Umbilical cord (tissue), 2 donors: ENCODE results near the gene DTNB. TPM values are rescaled to one million over a fixed set of nuclear protein-coding genes. Genes with fewer than 3 reads are reported as not detected.
"Not testable (repeated sequence)": the region's sequence is repeated elsewhere in the genome, so short reads cannot be mapped to it uniquely, and the experiment has no call there.

Source experiments
- DNase-seq: peaks from one replicate; pipeline ENCODE4 v3.0.0-alpha.2; 2015; ENCODE audit warnings: low spot score
- total RNA-seq: library from RNA; depleted of rRNA; stranded (reverse); fragments of >200 nt; gene quantifications from one replicate; pipeline ENCODE4 v1.2.3, GENCODE V29; 2014; ENCODE audit warnings: low replicate concordance; ENCODE audit not compliant: insufficient read depth

Gene DTNB
- total RNA-seq, 1 donor from 2014 or later: 55.4 TPM

- no peak for DNase-seq
Measured at GRCh38 chr2:25632396-25632795, 41.0 kb downstream of the DTNB start.

- DNase-seq: no peak
Measured at GRCh38 chr2:25624635-25625034, 48.7 kb downstream of the DTNB start.

- no peak for DNase-seq
Measured at GRCh38 chr2:25623361-25623760, 50.0 kb downstream of the DTNB start.

- no peak for DNase-seq
Measured at GRCh38 chr2:25620711-25621110, 52.7 kb downstream of the DTNB start.

GRCh38 chr2:25620077-25620476 is 53.3 kb downstream of the DTNB start:
- DNase-seq: no peak

- no peak for DNase-seq
Measured at GRCh38 chr2:25619185-25619584, 54.2 kb downstream of the DTNB start.

- DNase-seq: peak; percentile 74
Measured at GRCh38 chr2:25618676-25619075, 54.7 kb downstream of the DTNB start.

GRCh38 chr2:25617948-25618646 is 55.3 kb downstream of the DTNB start:
- peak; percentile 69 for DNase-seq

GRCh38 chr2:25615920-25616319 is 57.5 kb downstream of the DTNB start:
- no peak for DNase-seq

GRCh38 chr2:25615386-25615785 is 58.0 kb downstream of the DTNB start:
- no peak for DNase-seq

GRCh38 chr2:25614711-25615110 is 58.7 kb downstream of the DTNB start:
- DNase-seq: no peak

- no peak for DNase-seq
Measured at GRCh38 chr2:25608718-25609117, 64.7 kb downstream of the DTNB start.

GRCh38 chr2:25606892-25607291 is 66.5 kb downstream of the DTNB start:
- DNase-seq: peak; percentile 27

- DNase-seq: no peak
Measured at GRCh38 chr2:25602333-25602723, 71.0 kb downstream of the DTNB start.

GRCh38 chr2:25601711-25602332 is 71.6 kb downstream of the DTNB start:
- not testable (repeated sequence) for DNase-seq

GRCh38 chr2:25598911-25599310 is 74.5 kb downstream of the DTNB start:
- DNase-seq: no peak

GRCh38 chr2:25598332-25598731 is 75.0 kb downstream of the DTNB start:
- no peak for DNase-seq

- DNase-seq: no peak
Measured at GRCh38 chr2:25597881-25598280, 75.5 kb downstream of the DTNB start.

- peak; percentile 16 for DNase-seq
Measured at GRCh38 chr2:25596516-25597244, 76.7 kb downstream of the DTNB start.

- DNase-seq: no peak
Measured at GRCh38 chr2:25595393-25595792, 78.0 kb downstream of the DTNB start.

GRCh38 chr2:25594991-25595390 is 78.4 kb downstream of the DTNB start:
- no peak for DNase-seq

- DNase-seq: no peak
Measured at GRCh38 chr2:25592766-25593292, 80.5 kb downstream of the DTNB start.
